Erythroblast (primary cell): ENCODE measurements around the gene TSC1.

Source experiments
- DNase-seq, 2 experiments: peaks; one replicate each; lab custom pipeline; 2025; lab: John Stamatoyannopoulos, UW
- GATA1 ChIP-seq: IDR thresholded peaks from 2 replicates; pipeline ENCODE4 v1.6.1; 2011; ENCODE audit warnings: low read depth, mild to moderate bottlenecking, control low read depth, low read length, moderate library complexity
- POLR2A ChIP-seq: IDR thresholded peaks from 2 replicates; pipeline ENCODE4 v1.6.1; 2011; ENCODE audit warnings: mild to moderate bottlenecking, low read length

TSC1 gene

GRCh38 chr9:132883349-132884294 is 60.8 kb downstream of the TSC1 start:
- TF ChIP-seq POLR2A = no peak
- no peak for TF ChIP-seq GATA1
- no peak for DNase-seq

GRCh38 chr9:132882616-132883015 is 61.8 kb downstream of the TSC1 start:
- no peak for DNase-seq
- no peak for TF ChIP-seq POLR2A
- TF ChIP-seq GATA1 = no peak

GRCh38 chr9:132881826-132882225 is 62.6 kb downstream of the TSC1 start:
- DNase-seq = no peak
- TF ChIP-seq POLR2A (no peak), GATA1 (no peak)

- no peak for TF ChIP-seq POLR2A
- no peak for TF ChIP-seq GATA1
These were observed 64.1 kb downstream of the TSC1 start for GRCh38 chr9:132880324-132880661.

GRCh38 chr9:132879457-132880323 is 64.7 kb downstream of the TSC1 start:
- TF ChIP-seq POLR2A = no peak
- TF ChIP-seq GATA1 = no peak
- DNase-seq = no peak

More at GRCh38 chr9:132880324-132880661, 64.1 kb downstream of the TSC1 start:
- DNase-seq = no peak

- DNase-seq = peak; percentile 51 to 62
- no peak for TF ChIP-seq POLR2A
- no peak for TF ChIP-seq GATA1
These were observed 65.5 kb downstream of the TSC1 start, which contains the start of gene SPACA9 for GRCh38 chr9:132878695-132879456. TSS of gene SPACA9 (plus strand) at chr9:132878898. CDS start at chr9:132883948, 5,050 bp downstream.

- DNase-seq = peak; percentile 89 to 93
- TF ChIP-seq GATA1 (no peak), POLR2A (peak; percentile 43)
These were observed 66.4 kb downstream of the TSC1 start, which contains the start of gene AK8 for GRCh38 chr9:132877824-132878694. TSS of gene AK8 (minus strand) at chr9:132878284. CDS start at chr9:132878255, 29 bp downstream.

- DNase-seq = no peak
- TF ChIP-seq GATA1 (no peak), POLR2A (no peak)
These were observed 67.0 kb downstream of the TSC1 start for GRCh38 chr9:132877458-132877823.

GRCh38 chr9:132876849-132877248 is 67.6 kb downstream of the TSC1 start:
- no peak for TF ChIP-seq GATA1

GRCh38 chr9:132875159-132875558 is 69.3 kb downstream of the TSC1 start:
- TF ChIP-seq POLR2A = no peak
- TF ChIP-seq GATA1 = no peak
- no peak for DNase-seq

More at GRCh38 chr9:132876849-132877248, 67.6 kb downstream of the TSC1 start:
- no peak for DNase-seq

GRCh38 chr9:132873403-132873802 is 71.0 kb downstream of the TSC1 start:
- DNase-seq = no peak
- TF ChIP-seq POLR2A (no peak), GATA1 (no peak)

GRCh38 chr9:132869266-132869665 is 75.2 kb downstream of the TSC1 start:
- TF ChIP-seq POLR2A (no peak), GATA1 (no peak)
- no peak for DNase-seq
